OCI-LY1 (cell line): ENCODE data around the gene POLR1A.

ENCODE experiments used
- CTCF ChIP-seq: fragments of 200-600 bp; sonication (generic), shearing (Covaris generic); IDR thresholded peaks from 2 replicates; pipeline ENCODE4 v1.5.1; 2017; ENCODE audit warnings: mild to moderate bottlenecking, antibody characterized with exemption, low read length, moderate library complexity, mixed read lengths
- EZH2 ChIP-seq: fragments of 200-600 bp; sonication (generic), shearing (Covaris generic); IDR thresholded peaks from 2 replicates; pipeline ENCODE4 v1.8.0; 2017; ENCODE audit warnings: borderline replicate concordance, mixed run types, mild to moderate bottlenecking, antibody characterized with exemption, low read length, moderate library complexity, mixed read lengths

GRCh38 chr2:85995648-85996529, 109.8 kb downstream of the POLR1A start:
- TF ChIP-seq CTCF (no peak), EZH2 (no peak)
